ENCODE measurements around the gene GALNT14.

The GALNT14 gene

GRCh38 chr2:30964334-30965005 is 173.8 kb downstream of the GALNT14 start:
- H3K27ac Mint-ChIP-seq, result no peak overlapping the region
- no peak for ATAC-seq (replicated peaks)
- DNase-seq, result no peak
- H3K4me3 Mint-ChIP-seq, result no peak overlapping the region
- no peaks in the 10 kb centered on the region for H3K9me3 Mint-ChIP-seq
- H3K36me3 Mint-ChIP-seq, result no peaks in the 10 kb centered on the region
- H3K27me3 Mint-ChIP-seq, result no peaks in the 10 kb centered on the region
- peaks cover 0 to 2% of the 10 kb centered on the region in 2 donors for H3K4me1 Mint-ChIP-seq

DNA sequence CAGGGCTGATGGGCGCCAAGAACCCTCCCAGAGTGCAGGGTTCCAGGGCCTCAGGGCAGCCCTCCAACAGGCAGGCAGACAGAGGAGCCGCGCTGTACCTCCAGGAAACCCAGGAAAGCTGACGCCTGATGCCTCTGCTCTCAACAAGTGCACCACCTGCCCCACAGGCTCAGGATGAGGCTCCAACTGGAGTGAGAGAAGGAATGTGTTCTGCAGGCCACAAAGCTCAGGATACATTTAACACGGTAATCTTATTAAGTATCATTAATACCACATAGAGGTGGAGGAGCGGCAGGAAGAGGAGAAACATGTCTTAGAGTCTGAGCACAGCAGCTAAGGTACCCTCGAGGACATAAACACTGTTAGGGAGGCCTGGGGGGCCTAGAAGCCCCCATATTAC is 175.1 kb downstream of the GALNT14 start:
- Mint-ChIP-seq H3K4me3 (no peak overlapping the region), H3K4me1 (peaks cover 7 to 12% of the 10 kb centered on the region in 2 donors), H3K27ac (no peak overlapping the region), H3K27me3 (no peaks in the 10 kb centered on the region), H3K36me3 (no peaks in the 10 kb centered on the region), H3K9me3 (no peaks in the 10 kb centered on the region)
- no peak for DNase-seq
- no peak for ATAC-seq (replicated peaks)

DNA sequence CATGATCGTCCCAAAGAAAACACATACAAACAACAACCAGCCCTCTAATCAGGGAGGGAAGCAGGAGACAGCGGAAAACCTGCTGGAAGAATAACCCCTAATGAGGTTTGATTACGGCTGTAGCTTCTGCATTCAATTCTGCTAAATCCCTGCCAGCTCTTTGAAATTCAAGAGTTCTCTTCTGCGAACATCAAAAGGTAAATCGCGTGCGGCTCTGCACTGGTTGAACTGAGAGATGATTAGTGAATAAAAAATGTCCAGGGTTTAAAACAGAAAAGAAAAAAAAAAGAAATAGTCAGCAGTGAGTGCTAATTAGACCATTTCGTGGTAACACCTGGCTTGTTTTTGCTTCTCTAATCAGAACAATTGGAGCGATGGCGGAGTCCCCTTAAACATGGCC is 178.0 kb downstream of the GALNT14 start:
- H3K9me3 Mint-ChIP-seq, result no peaks in the 10 kb centered on the region
- H3K27me3 Mint-ChIP-seq, result no peaks in the 10 kb centered on the region
- H3K27ac Mint-ChIP-seq, result no peak overlapping the region
- H3K4me1 Mint-ChIP-seq, result peaks cover 7 to 12% of the 10 kb centered on the region in 2 donors
- no peak overlapping the region for H3K4me3 Mint-ChIP-seq
- H3K36me3 Mint-ChIP-seq, result no peaks in the 10 kb centered on the region
- no peak for ATAC-seq (replicated peaks)
- no peak for DNase-seq

DNA sequence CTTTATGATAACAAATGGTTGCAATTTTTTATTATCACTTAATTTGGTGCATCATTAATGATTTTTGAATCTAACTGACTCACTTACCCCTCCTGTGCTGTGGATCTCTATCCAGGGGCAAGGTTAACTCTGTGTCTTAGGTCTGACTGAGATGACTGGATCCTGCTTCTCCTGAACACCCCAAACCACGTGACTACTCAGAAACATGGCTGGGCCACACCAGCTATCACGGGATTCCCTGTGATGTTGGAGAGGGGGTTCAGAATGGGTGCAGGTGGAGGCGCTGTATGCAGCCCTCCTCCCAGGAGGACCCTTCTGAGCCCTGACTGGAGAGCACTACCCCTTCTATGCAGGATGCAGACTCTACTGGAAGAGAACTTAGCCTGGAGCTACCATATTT is 178.6 kb downstream of the GALNT14 start:
- H3K27ac Mint-ChIP-seq, result no peak overlapping the region
- no peak for ATAC-seq (replicated peaks)
- H3K4me1 Mint-ChIP-seq, result peaks cover 7 to 12% of the 10 kb centered on the region in 2 donors
- DNase-seq, result no peak
- H3K36me3 Mint-ChIP-seq, result no peaks in the 10 kb centered on the region
- H3K27me3 Mint-ChIP-seq, result no peaks in the 10 kb centered on the region
- no peak overlapping the region for H3K4me3 Mint-ChIP-seq
- H3K9me3 Mint-ChIP-seq, result no peaks in the 10 kb centered on the region

- Mint-ChIP-seq H3K36me3 (no peaks in the 10 kb centered on the region), H3K9me3 (no peaks in the 10 kb centered on the region), H3K4me3 (no peak overlapping the region), H3K27ac (no peak overlapping the region), H3K27me3 (no peaks in the 10 kb centered on the region), H3K4me1 (peaks cover 7 to 12% of the 10 kb centered on the region in 2 donors)
- ATAC-seq (replicated peaks) (peak; percentile 33 to 48), DNase-seq (no peak)
Observed at GRCh38 chr2:30958918-30959265, 179.3 kb downstream of the GALNT14 start.

- Mint-ChIP-seq H3K27me3 (no peaks in the 10 kb centered on the region), H3K36me3 (no peaks in the 10 kb centered on the region), H3K4me3 (no peak overlapping the region), H3K27ac (no peak overlapping the region), H3K9me3 (no peaks in the 10 kb centered on the region), H3K4me1 (peaks cover 7 to 12% of the 10 kb centered on the region in 2 donors)
- ATAC-seq (replicated peaks) (peak; percentile 51 to 61), DNase-seq (no peak)
Observed at GRCh38 chr2:30958193-30958917, 179.9 kb downstream of the GALNT14 start.

DNA sequence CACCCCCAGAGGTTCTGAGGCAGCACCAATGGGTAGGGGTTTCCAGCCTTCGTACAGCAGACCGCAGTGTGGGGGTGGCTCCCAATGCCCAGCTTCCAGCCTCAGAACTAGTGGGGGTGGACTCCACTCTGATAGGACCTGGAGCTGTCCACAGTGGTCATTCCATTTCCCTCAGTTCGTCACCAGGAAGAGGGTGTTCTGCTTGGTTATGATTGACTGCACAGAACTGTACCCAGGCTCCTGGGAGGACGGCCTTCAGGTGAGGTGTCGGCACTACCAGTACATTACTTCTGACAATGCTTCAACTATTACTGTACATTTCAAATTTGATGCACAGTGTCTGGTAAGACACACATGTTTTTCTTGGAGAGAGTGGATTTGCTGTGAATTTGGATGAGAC is 180.6 kb downstream of the GALNT14 start:
- Mint-ChIP-seq H3K27me3 (no peaks in the 10 kb centered on the region), H3K9me3 (no peaks in the 10 kb centered on the region), H3K4me1 (peaks cover 7 to 12% of the 10 kb centered on the region in 2 donors), H3K36me3 (no peaks in the 10 kb centered on the region), H3K4me3 (no peak overlapping the region), H3K27ac (no peak overlapping the region)
- DNase-seq (no peak), ATAC-seq (replicated peaks) (no peak)

- Mint-ChIP-seq H3K4me3 (no peak overlapping the region), H3K9me3 (no peaks in the 10 kb centered on the region), H3K27ac (peak overlapping the region; percentile 81), H3K4me1 (peaks cover 7 to 12% of the 10 kb centered on the region in 2 donors), H3K27me3 (no peaks in the 10 kb centered on the region), H3K36me3 (no peaks in the 10 kb centered on the region)
- DNase-seq, result no peak
- no peak for ATAC-seq (replicated peaks)
Observed at GRCh38 chr2:30956995-30957394, 181.2 kb downstream of the GALNT14 start.

- Mint-ChIP-seq H3K27me3 (no peaks in the 10 kb centered on the region), H3K36me3 (no peaks in the 10 kb centered on the region), H3K9me3 (no peaks in the 10 kb centered on the region), H3K4me3 (no peak overlapping the region), H3K4me1 (peaks cover 6 to 12% of the 10 kb centered on the region in 2 donors), H3K27ac (no peak overlapping the region)
- ATAC-seq (replicated peaks) (no peak), DNase-seq (no peak)
Observed at GRCh38 chr2:30955516-30956132, 182.6 kb downstream of the GALNT14 start.

- DNase-seq, result no peak
- peaks cover 0 to 4% of the 10 kb centered on the region in 2 donors for H3K36me3 Mint-ChIP-seq
- H3K9me3 Mint-ChIP-seq, result peaks cover 2 to 4% of the 10 kb centered on the region in 2 donors
- no peak for ATAC-seq (replicated peaks)
- H3K4me1 Mint-ChIP-seq, result no peaks in the 10 kb centered on the region
- H3K27ac Mint-ChIP-seq, result no peak overlapping the region
- H3K4me3 Mint-ChIP-seq, result no peak overlapping the region
- H3K27me3 Mint-ChIP-seq, result no peaks in the 10 kb centered on the region
Observed at GRCh38 chr2:30950339-30950738, 187.9 kb downstream of the GALNT14 start.

- Mint-ChIP-seq H3K9me3 (peaks cover 2 to 4% of the 10 kb centered on the region in 2 donors), H3K27me3 (no peaks in the 10 kb centered on the region), H3K4me3 (no peak overlapping the region), H3K4me1 (no peaks in the 10 kb centered on the region), H3K27ac (no peak overlapping the region), H3K36me3 (peaks cover 0 to 4% of the 10 kb centered on the region in 2 donors)
- DNase-seq (no peak), ATAC-seq (replicated peaks) (no peak)
Observed at GRCh38 chr2:30949435-30949834, 188.8 kb downstream of the GALNT14 start.

DNA sequence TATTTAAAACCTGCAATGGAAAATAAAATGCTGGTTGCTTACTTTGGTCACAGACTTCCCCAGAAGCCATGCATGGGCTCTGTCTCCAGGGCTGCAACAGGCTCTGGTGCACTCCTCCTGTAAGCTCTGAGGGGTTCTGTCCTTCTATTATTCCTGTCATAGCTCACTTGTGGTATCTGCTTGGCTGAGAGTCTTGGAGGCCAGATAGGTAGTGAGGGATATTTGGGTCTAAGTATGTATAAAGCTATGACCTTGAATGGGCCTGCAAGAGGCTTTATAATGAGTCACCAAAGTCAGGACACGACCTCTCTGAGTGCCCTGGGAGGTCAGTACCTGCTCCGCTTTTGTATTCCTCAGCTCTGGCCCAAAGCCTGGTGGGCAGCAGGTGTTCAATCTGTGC is 189.4 kb downstream of the GALNT14 start:
- no peak overlapping the region for H3K4me3 Mint-ChIP-seq
- ATAC-seq (replicated peaks), result no peak
- no peak for DNase-seq
- H3K9me3 Mint-ChIP-seq, result peaks cover 2 to 4% of the 10 kb centered on the region in 2 donors
- peaks cover 0 to 4% of the 10 kb centered on the region in 2 donors for H3K36me3 Mint-ChIP-seq
- H3K27ac Mint-ChIP-seq, result no peak overlapping the region
- no peaks in the 10 kb centered on the region for H3K27me3 Mint-ChIP-seq
- no peaks in the 10 kb centered on the region for H3K4me1 Mint-ChIP-seq

GRCh38 chr2:30948130-30948529 is 190.1 kb downstream of the GALNT14 start:
- Mint-ChIP-seq H3K4me1 (no peaks in the 10 kb centered on the region), H3K27me3 (no peaks in the 10 kb centered on the region), H3K27ac (no peak overlapping the region), H3K9me3 (peaks cover 2 to 4% of the 10 kb centered on the region in 2 donors), H3K36me3 (peaks cover 0 to 4% of the 10 kb centered on the region in 2 donors), H3K4me3 (no peak overlapping the region)
- no peak for DNase-seq
- no peak for ATAC-seq (replicated peaks)

DNA sequence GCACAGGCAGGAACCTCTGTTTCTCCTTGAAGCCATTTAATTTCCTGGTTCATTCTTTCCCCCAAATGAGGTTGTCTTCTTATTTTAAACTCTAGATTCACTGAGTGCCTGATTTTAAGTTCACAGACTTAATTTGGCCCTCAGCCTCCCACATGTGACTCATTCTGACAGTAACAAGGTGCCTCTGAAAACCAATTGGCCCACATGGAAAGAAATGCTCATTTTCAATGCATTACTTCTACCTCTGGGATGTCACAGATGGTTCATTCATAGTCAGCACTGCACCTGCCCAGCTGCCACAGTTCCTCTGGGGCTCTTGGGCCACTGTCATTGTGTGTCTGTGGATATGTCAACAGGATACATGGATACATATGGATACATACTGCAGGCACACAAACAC is 190.6 kb downstream of the GALNT14 start:
- Mint-ChIP-seq H3K27ac (no peak overlapping the region), H3K27me3 (no peaks in the 10 kb centered on the region), H3K4me1 (no peaks in the 10 kb centered on the region), H3K9me3 (peaks cover 2 to 4% of the 10 kb centered on the region in 2 donors), H3K36me3 (peaks cover 0 to 4% of the 10 kb centered on the region in 2 donors), H3K4me3 (no peak overlapping the region)
- no peak for DNase-seq
- peak; percentile 20 to 33 for ATAC-seq (replicated peaks)

- Mint-ChIP-seq H3K4me3 (no peak overlapping the region), H3K9me3 (no peaks in the 10 kb centered on the region), H3K27me3 (no peaks in the 10 kb centered on the region), H3K36me3 (no peaks in the 10 kb centered on the region), H3K27ac (no peak overlapping the region), H3K4me1 (no peaks in the 10 kb centered on the region)
- ATAC-seq (replicated peaks) (no peak), DNase-seq (no peak)
Observed at GRCh38 chr2:30942419-30942818, 195.8 kb downstream of the GALNT14 start.

All from stimulated activated naive B cell treated with anti-CD40 and anti-IgM and Interleukin-4, amounts not matched to agents 10 μg/mL and 1 μg/mL and 100 μg/mL, for 72 hours (primary cell).